Body of pancreas (tissue), 4 donors: ENCODE data around the gene HMCN2. TPM values are rescaled to one million over a fixed set of nuclear protein-coding genes. Genes with fewer than 3 reads are reported as not detected.

ENCODE experiments used
- ATAC-seq: fragments of 150-250 bp; one replicate; pipeline ENCODE4 v1.9.1; 2016
- DNase-seq, 4 donors: peaks; one replicate each; pipeline ENCODE4 v3.0.0-alpha.2; 2019
- H3K27ac ChIP-seq, 4 donors: fragments of 200-600 bp; sonication (generic); 1 replicate in 3 of 4; 2 replicates in 1 of 4; pipeline versions ENCODE4 v1.5.1 to v1.6.1; 2016 to 2019; ENCODE audit warnings: mild to moderate bottlenecking in 1 of 4, mixed read lengths in 1 of 4, moderate library complexity in 1 of 4
- H3K27me3 ChIP-seq, 2 donors: fragments of 200-600 bp; sonication (generic); one replicate each; pipeline ENCODE4 v1.6.0; 2016; ENCODE audit warnings: mild to moderate bottlenecking in 1 of 2
- H3K36me3 ChIP-seq, 2 donors: fragments of 200-600 bp; sonication (generic); replicated peaks in 1 of 2; 2 replicates each; pipeline ENCODE4 v1.5.1; 2016; ENCODE audit warnings: low read depth in 2 of 2; ENCODE audit not compliant: insufficient read depth in 1 of 2
- H3K4me1 ChIP-seq: fragments of 200-600 bp; sonication (generic); one replicate; pipeline ENCODE4 v1.6.0; 2016
- H3K4me3 ChIP-seq, 2 donors: fragments of 200-600 bp; sonication (generic); 1 replicate in 1 of 2; 2 replicates in 1 of 2; pipeline ENCODE4 v1.5.1; 2016 to 2019
- H3K9me3 ChIP-seq, 3 donors: fragments of 200-600 bp; sonication (generic); 1 replicate in 2 of 3; 2 replicates in 1 of 3; pipeline ENCODE4 v1.5.1; 2016
- POLR2A ChIP-seq, 3 donors: fragments of 450-650 bp; IDR thresholded peaks; one replicate each; pipeline ENCODE4 v1.6.1; 2016; ENCODE audit warnings: antibody characterized with exemption in 3 of 3, mild to moderate bottlenecking in 2 of 3
- WGBS, 2 donors: methylation state at CpG; one replicate each; pipeline ENCODE4 v1.1.5; 2017; 5-methylcytosine and 5-hydroxymethylcytosine counted together
- intact Hi-C: fragments of 100-400 bp; cut with DNase I; formaldehyde crosslinking; loops from one replicate; pipeline ENCODE4 v1.15.1; 2023
- total RNA-seq, 2 donors: library from RNA; depleted of rRNA; stranded (reverse); fragments of >200 nt; gene quantifications; one replicate each; pipeline ENCODE4 v1.1.0, GENCODE V29; 2016
- TF ChIP-seq, protein P1 (sequence below), 7 experiments: fragments of 450-650 bp in 4 of 7; fragments of 200-600 bp in 3 of 7; sonication (generic) in 3 of 7; IDR thresholded peaks; one replicate each; pipeline ENCODE4 v1.5.1; 2016 to 2019; ENCODE audit warnings: antibody characterized with exemption in 7 of 7

HMCN2 gene
- total RNA-seq, 2 donors from 2014 or later = 0.78 to 3.6 TPM

DNA sequence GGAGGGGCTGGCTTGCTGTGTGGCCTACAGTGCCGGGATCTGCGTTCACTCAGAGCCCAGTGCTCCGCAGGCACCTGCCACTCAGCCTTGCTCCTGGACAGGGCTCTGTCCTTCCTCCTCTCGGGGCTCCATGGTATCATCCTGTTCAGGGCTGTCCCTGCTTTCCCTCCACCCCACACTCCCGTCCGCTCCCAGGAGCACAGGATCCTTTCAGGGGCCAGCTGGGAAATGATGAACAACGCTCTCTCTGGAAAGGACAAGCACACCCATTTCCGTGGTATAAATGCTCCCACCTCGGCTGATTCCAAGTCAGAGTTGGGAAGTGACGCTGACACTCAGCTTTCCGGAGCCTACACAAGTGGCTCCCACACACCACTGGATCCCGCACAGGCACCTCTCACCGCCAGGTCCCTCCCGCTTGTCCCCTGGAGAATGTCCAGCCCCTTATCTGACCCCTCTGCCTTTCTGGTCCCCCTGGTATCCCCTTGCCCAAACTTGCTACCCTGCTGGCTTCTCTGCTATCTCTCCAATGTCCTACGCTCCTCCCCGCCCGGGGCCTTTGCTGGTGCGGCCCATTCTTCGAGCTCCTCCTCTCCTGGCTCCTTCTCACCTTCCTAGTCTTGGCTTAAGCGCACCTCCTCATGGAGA, 21.3 kb downstream of the HMCN2 start:
- no peaks in the 10 kb centered on the region for H3K36me3 ChIP-seq
- no peak overlapping the region for H3K4me3 ChIP-seq
- H3K27me3 ChIP-seq = peaks cover 0 to 4% of the 10 kb centered on the region in 2 donors
- no peaks in the 10 kb centered on the region for H3K4me1 ChIP-seq
- no peak for ATAC-seq
- TF ChIP-seq, protein P1, sequence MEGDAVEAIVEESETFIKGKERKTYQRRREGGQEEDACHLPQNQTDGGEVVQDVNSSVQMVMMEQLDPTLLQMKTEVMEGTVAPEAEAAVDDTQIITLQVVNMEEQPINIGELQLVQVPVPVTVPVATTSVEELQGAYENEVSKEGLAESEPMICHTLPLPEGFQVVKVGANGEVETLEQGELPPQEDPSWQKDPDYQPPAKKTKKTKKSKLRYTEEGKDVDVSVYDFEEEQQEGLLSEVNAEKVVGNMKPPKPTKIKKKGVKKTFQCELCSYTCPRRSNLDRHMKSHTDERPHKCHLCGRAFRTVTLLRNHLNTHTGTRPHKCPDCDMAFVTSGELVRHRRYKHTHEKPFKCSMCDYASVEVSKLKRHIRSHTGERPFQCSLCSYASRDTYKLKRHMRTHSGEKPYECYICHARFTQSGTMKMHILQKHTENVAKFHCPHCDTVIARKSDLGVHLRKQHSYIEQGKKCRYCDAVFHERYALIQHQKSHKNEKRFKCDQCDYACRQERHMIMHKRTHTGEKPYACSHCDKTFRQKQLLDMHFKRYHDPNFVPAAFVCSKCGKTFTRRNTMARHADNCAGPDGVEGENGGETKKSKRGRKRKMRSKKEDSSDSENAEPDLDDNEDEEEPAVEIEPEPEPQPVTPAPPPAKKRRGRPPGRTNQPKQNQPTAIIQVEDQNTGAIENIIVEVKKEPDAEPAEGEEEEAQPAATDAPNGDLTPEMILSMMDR (IDR thresholded peaks at IDR 0.05) = no peak
- no peak for TF ChIP-seq POLR2A (IDR thresholded peaks at IDR 0.05)
- intact Hi-C loops = no loop called here
- no peak for DNase-seq
- H3K27ac ChIP-seq = peak overlapping the region in 1 of 4 donors; percentile 17
- no peaks in the 10 kb centered on the region for H3K9me3 ChIP-seq
- WGBS, 2 donors = 76 to 80% methylated on average over 17 to 19 of the region's 20 CpGs

DNA sequence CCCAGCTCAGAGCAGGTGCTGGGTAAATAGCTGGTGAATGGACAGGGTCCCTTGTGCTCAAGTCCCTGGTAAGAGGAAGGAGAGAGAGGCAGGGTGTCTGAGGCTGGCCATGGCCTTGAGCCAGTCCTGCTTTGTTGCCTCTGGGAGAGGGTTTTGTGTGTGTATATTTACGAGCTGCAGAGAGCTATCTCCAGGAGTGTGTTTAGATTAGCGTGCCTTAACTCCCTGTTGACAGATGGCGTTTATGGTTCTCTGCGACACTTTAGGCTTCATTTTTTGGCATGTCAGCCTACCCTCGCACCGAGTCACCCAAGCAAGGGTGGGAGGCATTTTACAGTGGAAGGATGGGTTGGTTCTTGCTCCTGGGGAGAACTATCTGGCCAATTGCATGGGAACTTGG, 22.2 kb downstream of the HMCN2 start:
- no peaks in the 10 kb centered on the region for H3K36me3 ChIP-seq
- no peaks in the 10 kb centered on the region for H3K9me3 ChIP-seq
- no peak for ATAC-seq
- peaks cover 0 to 4% of the 10 kb centered on the region in 2 donors for H3K27me3 ChIP-seq
- TF ChIP-seq, protein P1 (IDR thresholded peaks at IDR 0.05) = no peak
- no peak overlapping the region for H3K27ac ChIP-seq
- intact Hi-C loops = no loop called here
- no peak overlapping the region for H3K4me3 ChIP-seq
- 23 to 41% methylated on average over 6 of the region's 6 CpGs for WGBS, 2 donors
- DNase-seq = no peak
- H3K4me1 ChIP-seq = no peaks in the 10 kb centered on the region

DNA sequence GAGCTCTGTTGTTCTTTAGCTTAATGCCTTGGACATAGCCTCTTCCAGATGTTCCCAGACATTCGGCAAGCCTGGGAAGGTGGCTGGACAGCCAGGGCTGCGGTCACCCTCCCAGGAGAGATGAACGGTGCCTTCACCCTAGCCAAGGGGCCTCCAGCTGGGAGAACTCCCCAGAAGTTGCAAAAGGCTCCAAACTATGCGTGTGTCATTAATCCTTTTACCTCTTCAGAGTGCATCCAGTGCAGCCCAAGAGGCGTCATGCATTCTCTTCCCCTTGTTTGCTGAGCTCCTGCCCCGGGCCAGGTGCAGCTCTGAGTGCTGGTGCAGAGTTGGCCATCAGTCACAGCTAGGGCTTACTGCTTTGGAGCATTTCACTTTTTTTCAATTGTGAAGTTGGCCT, 22.8 kb downstream of the HMCN2 start:
- DNase-seq = no peak
- intact Hi-C loops = no loop called here

DNA sequence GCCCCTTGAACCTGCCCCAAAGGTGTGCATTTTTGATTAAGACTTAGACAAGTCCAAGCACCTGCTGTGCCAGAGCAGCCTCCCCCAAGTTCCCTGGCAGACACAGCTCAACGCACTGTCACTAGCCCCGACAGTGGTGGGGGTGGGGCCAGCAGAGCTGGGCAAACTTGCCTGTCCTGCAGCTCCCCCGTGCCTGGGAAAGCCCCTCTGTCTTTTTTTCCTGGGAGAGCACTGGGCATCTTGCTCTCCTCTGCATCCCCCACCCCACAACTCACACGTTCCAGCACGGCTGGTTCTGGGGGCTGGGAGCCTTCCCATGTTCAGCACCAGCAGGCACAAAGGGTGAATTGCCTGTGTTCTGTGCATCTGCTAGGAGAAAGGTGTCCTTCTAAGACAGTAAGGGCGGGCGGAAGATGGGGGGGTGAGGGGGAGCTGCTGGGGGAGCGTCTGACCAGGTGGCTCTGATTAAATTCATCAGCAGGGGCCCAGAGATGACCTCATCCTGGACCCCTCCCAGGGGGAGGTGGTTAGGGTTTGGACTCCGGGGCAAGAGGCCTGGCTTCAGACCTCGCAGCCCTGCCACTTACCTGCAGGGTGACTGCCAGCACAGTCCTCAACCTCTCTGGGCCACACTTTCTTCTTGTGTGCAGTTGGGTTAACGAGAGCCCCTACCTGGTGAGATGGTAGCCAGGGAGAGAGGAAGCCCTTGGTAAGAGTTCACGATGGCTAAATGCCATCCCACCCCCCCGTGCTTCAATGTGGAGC, 23.5 kb downstream of the HMCN2 start:
- no peak overlapping the region for H3K27ac ChIP-seq
- H3K4me1 ChIP-seq = no peaks in the 10 kb centered on the region
- DNase-seq (no peak), ATAC-seq (no peak)
- no peaks in the 10 kb centered on the region for H3K9me3 ChIP-seq
- H3K4me3 ChIP-seq = no peak overlapping the region
- intact Hi-C loops = no loop called here
- peaks cover 0 to 8% of the 10 kb centered on the region in 2 donors for H3K27me3 ChIP-seq
- 35% methylated on average over 13 of the region's 13 CpGs; no CpG with 5 or more reads in 1 of the 2 donors for WGBS, 2 donors
- TF ChIP-seq POLR2A (IDR thresholded peaks at IDR 0.05) = no peak
- TF ChIP-seq, protein P1 (IDR thresholded peaks at IDR 0.05) = no peak
- H3K36me3 ChIP-seq = no peaks in the 10 kb centered on the region

More for the DNA sequence above, 22.8 kb downstream of the HMCN2 start:
- Histone ChIP-seq H3K36me3 (no peaks in the 10 kb centered on the region), H3K4me3 (no peak overlapping the region), H3K4me1 (no peaks in the 10 kb centered on the region), H3K27me3 (peaks cover 0 to 4% of the 10 kb centered on the region in 2 donors), H3K9me3 (no peaks in the 10 kb centered on the region), H3K27ac (no peak overlapping the region)
- no peak for ATAC-seq
- 42 to 51% methylated on average over 3 to 6 of the region's 6 CpGs for WGBS, 2 donors
- TF ChIP-seq, protein P1 (IDR thresholded peaks at IDR 0.05) = no peak
- TF ChIP-seq POLR2A (IDR thresholded peaks at IDR 0.05) = no peak
